Measurements from ENCODE around the gene NCKAP5. TPM values are rescaled to one million over a fixed set of nuclear protein-coding genes. Genes with fewer than 3 reads are reported as not detected.

The NCKAP5 gene
- total and polyA plus RNA-seq, 4 donors, result 2.3 to 20.2 (median 8.1) TPM

DNA sequence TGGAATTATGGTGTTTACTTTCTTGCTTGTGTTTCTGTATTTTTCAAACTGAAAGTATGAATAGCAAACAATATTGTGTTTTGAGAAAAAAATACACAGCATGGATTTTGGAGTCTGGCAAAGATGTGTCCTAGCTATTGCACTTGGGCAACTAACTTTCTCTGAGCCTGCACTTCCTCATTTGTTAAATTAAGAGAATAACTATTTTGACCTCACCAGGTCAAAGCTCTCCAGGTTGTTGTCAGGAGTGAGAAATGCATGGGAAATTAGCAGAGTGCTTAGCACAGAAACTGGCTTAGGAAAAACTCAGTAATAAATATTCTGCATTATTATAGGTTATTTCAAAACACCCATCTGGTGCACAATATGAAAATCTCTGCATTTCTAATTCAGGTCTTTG lies 926.4 kb downstream of the NCKAP5 start:
- DNase-seq, result no peak
- TF ChIP-seq, protein P1, sequence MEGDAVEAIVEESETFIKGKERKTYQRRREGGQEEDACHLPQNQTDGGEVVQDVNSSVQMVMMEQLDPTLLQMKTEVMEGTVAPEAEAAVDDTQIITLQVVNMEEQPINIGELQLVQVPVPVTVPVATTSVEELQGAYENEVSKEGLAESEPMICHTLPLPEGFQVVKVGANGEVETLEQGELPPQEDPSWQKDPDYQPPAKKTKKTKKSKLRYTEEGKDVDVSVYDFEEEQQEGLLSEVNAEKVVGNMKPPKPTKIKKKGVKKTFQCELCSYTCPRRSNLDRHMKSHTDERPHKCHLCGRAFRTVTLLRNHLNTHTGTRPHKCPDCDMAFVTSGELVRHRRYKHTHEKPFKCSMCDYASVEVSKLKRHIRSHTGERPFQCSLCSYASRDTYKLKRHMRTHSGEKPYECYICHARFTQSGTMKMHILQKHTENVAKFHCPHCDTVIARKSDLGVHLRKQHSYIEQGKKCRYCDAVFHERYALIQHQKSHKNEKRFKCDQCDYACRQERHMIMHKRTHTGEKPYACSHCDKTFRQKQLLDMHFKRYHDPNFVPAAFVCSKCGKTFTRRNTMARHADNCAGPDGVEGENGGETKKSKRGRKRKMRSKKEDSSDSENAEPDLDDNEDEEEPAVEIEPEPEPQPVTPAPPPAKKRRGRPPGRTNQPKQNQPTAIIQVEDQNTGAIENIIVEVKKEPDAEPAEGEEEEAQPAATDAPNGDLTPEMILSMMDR (IDR thresholded peaks at IDR 0.05; ENCODE audit: control extremely low read depth, extremely low read depth), result no peak
- ATAC-seq (ENCODE audit: insufficient read depth, low FRiP score), result no peak
- no peak overlapping the region for H3K4me3 ChIP-seq
- no peak overlapping the region for H3K27ac ChIP-seq (ENCODE audit: low read depth in 1 of 2, low read length in 1 of 2)
- H3K9me3 ChIP-seq (ENCODE audit: control insufficient read depth in 4 of 4, insufficient read depth in 3 of 4, low read length in 3 of 4), result no peaks in the 10 kb centered on the region
- H3K4me1 ChIP-seq (ENCODE audit: control insufficient read depth in 5 of 5, insufficient read depth in 5 of 5, low read length in 5 of 5), result peaks cover 0 to 6% (median 0%) of the 10 kb centered on the region in 5 donors
- no peaks in the 10 kb centered on the region for H3K27me3 ChIP-seq (ENCODE audit: control insufficient read depth in 3 of 3, insufficient read depth in 3 of 3, low read length in 2 of 3)
- no peak overlapping the region for H3K9ac ChIP-seq (ENCODE audit: insufficient read depth in 1 of 2, low read length in 2 of 2)
- no peaks in the 10 kb centered on the region for H3K36me3 ChIP-seq (ENCODE audit: control insufficient read depth in 4 of 4, insufficient read depth in 4 of 4, low read length in 4 of 4)

DNA sequence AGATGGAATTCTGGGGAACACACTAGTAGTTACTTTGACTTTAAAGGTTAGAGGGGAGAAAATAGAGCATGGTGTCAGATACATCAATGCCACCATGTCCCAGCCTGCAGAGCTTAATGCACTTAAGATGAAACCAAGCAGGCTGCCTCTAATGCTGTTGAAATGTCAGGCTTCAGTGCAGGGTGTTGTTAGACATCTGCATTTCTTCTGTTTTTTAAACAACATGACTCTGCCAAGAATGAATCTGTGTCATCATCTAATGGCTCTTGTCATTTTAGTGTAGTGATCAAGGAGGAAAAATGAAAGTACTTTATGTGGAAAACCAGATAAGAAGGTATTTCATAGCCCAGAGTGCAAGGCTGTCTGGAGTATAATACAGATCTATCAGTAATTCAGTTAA lies 928.1 kb downstream of the NCKAP5 start:
- ATAC-seq (ENCODE audit: insufficient read depth, low FRiP score), result no peak

DNA sequence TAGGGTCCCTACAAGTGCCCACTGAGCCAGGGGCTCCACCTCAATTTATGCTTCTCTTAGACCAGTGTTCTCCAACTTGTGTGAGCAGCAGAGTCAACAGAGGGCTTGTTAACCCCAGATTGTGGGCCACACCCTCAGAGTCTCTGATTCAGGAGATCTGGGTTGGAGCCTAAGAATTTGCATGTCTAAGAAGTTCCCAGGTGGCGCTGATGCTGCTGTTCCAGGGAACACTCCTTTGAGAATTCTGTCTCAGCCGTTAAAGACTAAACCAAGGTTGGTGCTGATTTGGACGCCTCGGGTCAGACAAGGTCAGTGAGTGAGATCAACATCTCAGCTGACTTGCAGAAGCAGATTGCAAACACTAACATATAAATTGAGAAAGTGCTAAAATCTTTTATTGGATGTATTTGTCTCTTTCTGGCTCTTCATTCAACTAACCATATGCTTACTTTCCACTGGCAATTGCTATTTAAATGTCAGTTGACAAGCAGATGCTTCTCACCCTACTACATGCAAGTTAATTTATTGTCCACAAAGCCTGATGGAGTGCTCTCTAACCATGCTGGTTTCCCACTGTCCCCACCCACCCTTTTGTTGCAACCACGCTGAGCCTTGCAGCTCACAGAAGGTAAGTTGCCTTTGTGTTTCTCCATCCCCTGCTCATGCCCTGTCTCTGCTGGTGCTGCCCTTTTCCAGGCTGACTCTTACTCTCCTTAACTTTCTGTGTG lies 929.8 kb downstream of the NCKAP5 start:
- WGBS, 2 donors, result 79 to 90% methylated on average over 5 of the region's 5 CpGs
- Histone ChIP-seq H3K27ac (ENCODE audit: low read depth in 1 of 2, low read length in 1 of 2) (no peak overlapping the region), H3K27me3 (ENCODE audit: control insufficient read depth in 3 of 3, insufficient read depth in 3 of 3, low read length in 2 of 3) (no peaks in the 10 kb centered on the region), H3K36me3 (ENCODE audit: control insufficient read depth in 4 of 4, insufficient read depth in 4 of 4, low read length in 4 of 4) (no peaks in the 10 kb centered on the region), H3K4me3 (no peak overlapping the region), H3K4me1 (ENCODE audit: control insufficient read depth in 5 of 5, insufficient read depth in 5 of 5, low read length in 5 of 5) (no peaks in the 10 kb centered on the region), H3K9me3 (ENCODE audit: control insufficient read depth in 4 of 4, insufficient read depth in 3 of 4, low read length in 3 of 4) (no peaks in the 10 kb centered on the region), H3K9ac (ENCODE audit: insufficient read depth in 1 of 2, low read length in 2 of 2) (no peak overlapping the region)
- TF ChIP-seq, protein P1 (IDR thresholded peaks at IDR 0.05; ENCODE audit: control extremely low read depth, extremely low read depth), result no peak
- ATAC-seq (ENCODE audit: insufficient read depth, low FRiP score) (no peak), DNase-seq (no peak)

More for the DNA sequence above, 928.1 kb downstream of the NCKAP5 start:
- Histone ChIP-seq H3K27ac (ENCODE audit: low read depth in 1 of 2, low read length in 1 of 2) (no peak overlapping the region), H3K4me1 (ENCODE audit: control insufficient read depth in 5 of 5, insufficient read depth in 5 of 5, low read length in 5 of 5) (no peaks in the 10 kb centered on the region), H3K36me3 (ENCODE audit: control insufficient read depth in 4 of 4, insufficient read depth in 4 of 4, low read length in 4 of 4) (no peaks in the 10 kb centered on the region), H3K9me3 (ENCODE audit: control insufficient read depth in 4 of 4, insufficient read depth in 3 of 4, low read length in 3 of 4) (no peaks in the 10 kb centered on the region), H3K4me3 (no peak overlapping the region), H3K27me3 (ENCODE audit: control insufficient read depth in 3 of 3, insufficient read depth in 3 of 3, low read length in 2 of 3) (no peaks in the 10 kb centered on the region), H3K9ac (ENCODE audit: insufficient read depth in 1 of 2, low read length in 2 of 2) (no peak overlapping the region)
- TF ChIP-seq, protein P1 (IDR thresholded peaks at IDR 0.05; ENCODE audit: control extremely low read depth, extremely low read depth), result no peak
- no peak for DNase-seq

DNA sequence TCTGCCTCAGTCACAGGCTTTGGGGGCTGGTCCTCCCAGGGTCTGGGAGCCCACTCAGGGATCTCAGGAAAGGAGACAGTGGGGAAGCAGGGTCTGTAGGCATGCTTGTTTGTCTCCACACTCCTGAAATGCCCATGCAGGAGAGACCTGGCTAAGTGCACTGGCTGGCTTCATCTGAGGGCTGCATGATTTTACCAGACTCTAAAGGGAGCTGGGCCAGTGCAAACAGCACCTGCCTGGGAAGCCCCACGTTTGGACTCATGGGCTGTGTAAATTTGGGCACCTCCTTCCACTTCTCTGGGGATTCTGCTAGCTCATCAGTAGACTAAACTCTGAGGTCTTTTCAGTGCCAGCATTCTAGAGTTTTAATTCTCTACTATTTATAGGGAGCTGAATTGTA lies 931.9 kb downstream of the NCKAP5 start:
- no peak overlapping the region for H3K9ac ChIP-seq (ENCODE audit: insufficient read depth in 1 of 2, low read length in 2 of 2)
- H3K36me3 ChIP-seq (ENCODE audit: control insufficient read depth in 4 of 4, insufficient read depth in 4 of 4, low read length in 4 of 4), result no peaks in the 10 kb centered on the region
- no peaks in the 10 kb centered on the region for H3K4me1 ChIP-seq (ENCODE audit: control insufficient read depth in 5 of 5, insufficient read depth in 5 of 5, low read length in 5 of 5)
- DNase-seq, result no peak
- TF ChIP-seq, protein P1 (IDR thresholded peaks at IDR 0.05; ENCODE audit: control extremely low read depth, extremely low read depth), result no peak
- no peaks in the 10 kb centered on the region for H3K9me3 ChIP-seq (ENCODE audit: control insufficient read depth in 4 of 4, insufficient read depth in 3 of 4, low read length in 3 of 4)
- no peak overlapping the region for H3K4me3 ChIP-seq
- WGBS, 2 donors, result 47 to 67% methylated on average over 1 of the region's 1 CpG
- ATAC-seq (ENCODE audit: insufficient read depth, low FRiP score), result no peak
- H3K27me3 ChIP-seq (ENCODE audit: control insufficient read depth in 3 of 3, insufficient read depth in 3 of 3, low read length in 2 of 3), result no peaks in the 10 kb centered on the region
- H3K27ac ChIP-seq (ENCODE audit: low read depth in 1 of 2, low read length in 1 of 2), result no peak overlapping the region

Data from lung (tissue), 12 donors.